KMS-11 (cell line): Measurements from ENCODE around the gene NCK2.

ENCODE experiments used
- H2AFZ ChIP-seq: fragments of 200-600 bp; sonication (generic); 2 replicates; pipeline ENCODE4 v1.6.1; 2016; ENCODE audit warnings: antibody characterized with exemption, mixed run types, low read depth
- H3K27ac ChIP-seq: fragments of 200-600 bp; sonication (generic); 2 replicates; pipeline ENCODE4 v1.6.1; 2016; ENCODE audit warnings: mild to moderate bottlenecking, mixed run types
- H3K27me3 ChIP-seq: fragments of 200-600 bp; sonication (generic); 2 replicates; pipeline ENCODE4 v1.6.1; 2017; ENCODE audit warnings: mild to moderate bottlenecking, low read depth, mixed run types, moderate library complexity; ENCODE audit not compliant: insufficient read depth
- H3K36me3 ChIP-seq: fragments of 200-600 bp; sonication (generic); 2 replicates; pipeline ENCODE4 v1.6.1; 2017; ENCODE audit warnings: mild to moderate bottlenecking, mixed run types; ENCODE audit not compliant: insufficient read depth
- H3K4me1 ChIP-seq: fragments of 200-600 bp; sonication (generic); 2 replicates; pipeline ENCODE4 v1.6.1; 2016; ENCODE audit warnings: mild to moderate bottlenecking, low read depth, mixed run types; ENCODE audit not compliant: poor library complexity, severe bottlenecking
- H3K4me2 ChIP-seq: fragments of 200-600 bp; sonication (generic); 2 replicates; pipeline ENCODE4 v1.7.0; 2016; ENCODE audit warnings: mild to moderate bottlenecking, mixed run types
- H3K4me3 ChIP-seq: fragments of 200-600 bp; sonication (generic); IDR thresholded peaks from 2 replicates; pipeline ENCODE4 v1.6.1; 2017; ENCODE audit warnings: low read depth, low read length, mixed read lengths; ENCODE audit not compliant: insufficient read depth
- H3K79me2 ChIP-seq: fragments of 200-600 bp; sonication (generic); 2 replicates; pipeline ENCODE4 v1.6.1; 2016; ENCODE audit warnings: low read depth, mixed run types; ENCODE audit not compliant: insufficient read depth
- H3K9ac ChIP-seq: fragments of 200-600 bp; sonication (generic); 2 replicates; pipeline ENCODE4 v1.6.1; 2016; ENCODE audit warnings: mild to moderate bottlenecking, mixed run types
- H4K20me1 ChIP-seq: fragments of 200-600 bp; sonication (generic); 2 replicates; pipeline ENCODE4 v1.6.1; 2016; ENCODE audit warnings: mild to moderate bottlenecking, mixed run types; ENCODE audit not compliant: insufficient read depth
- TF ChIP-seq, protein P1 (sequence below): fragments of 200-600 bp; sonication (generic); conservative IDR thresholded peaks from 2 replicates; pipeline ENCODE4 v1.6.1; 2017; ENCODE audit warnings: low read depth, mild to moderate bottlenecking, antibody characterized with exemption, low read length, moderate library complexity, mixed read lengths

The NCK2 gene

DNA sequence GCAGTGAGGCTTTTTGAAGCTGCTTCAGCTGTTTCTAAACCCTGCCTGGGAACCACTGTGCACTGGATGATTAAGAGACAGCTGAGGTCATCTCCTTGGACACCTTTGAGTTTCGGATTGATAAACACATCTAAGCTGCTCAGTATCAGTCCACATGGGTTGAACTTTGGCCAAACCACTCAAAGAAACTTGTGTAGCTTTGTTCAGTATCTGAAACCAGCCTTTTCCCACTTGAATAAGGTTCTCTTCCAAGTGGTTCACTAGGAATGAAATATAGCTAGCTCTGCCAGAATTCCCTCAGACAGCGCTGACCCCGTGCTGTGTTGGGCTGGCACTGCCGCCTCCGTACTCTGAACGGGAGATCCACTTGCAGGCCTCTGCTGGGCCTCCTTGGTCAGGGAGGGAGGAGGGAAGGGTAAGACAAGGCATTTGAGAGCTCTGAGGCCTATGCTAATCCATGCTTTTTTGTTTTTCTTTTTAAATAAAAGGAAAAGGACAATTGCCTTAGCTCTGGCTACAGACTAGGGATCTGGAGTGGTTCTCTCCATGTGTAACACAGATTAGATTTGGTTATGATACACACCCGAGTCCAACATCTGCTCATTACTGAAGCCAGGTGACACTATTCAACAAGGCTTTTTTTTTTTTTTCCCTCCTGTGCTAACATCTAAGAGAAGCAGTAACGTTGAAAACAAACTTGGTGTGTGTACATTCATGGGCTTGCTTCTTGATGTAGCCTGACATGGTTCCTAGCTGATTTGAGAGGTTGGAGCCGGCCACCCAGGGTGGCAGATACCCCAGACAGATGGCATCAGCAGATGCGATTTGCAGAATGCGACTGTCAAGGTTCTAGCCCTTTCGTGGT lies 67.7 kb downstream of the NCK2 start:
- Histone ChIP-seq H2AFZ (no peak overlapping the region), H4K20me1 (no peaks in the 10 kb centered on the region), H3K27me3 (no peaks in the 10 kb centered on the region), H3K4me1 (peaks cover 68% of the 10 kb centered on the region), H3K4me2 (peak overlapping the region; percentile 80), H3K36me3 (no peaks in the 10 kb centered on the region), H3K9ac (peak overlapping the region; percentile 58; the same call in 1 of the 2 replicates), H3K4me3 (no peak overlapping the region), H3K79me2 (peaks cover 50% of the 10 kb centered on the region), H3K27ac (peak overlapping the region; percentile 92)
- TF ChIP-seq, protein P1, sequence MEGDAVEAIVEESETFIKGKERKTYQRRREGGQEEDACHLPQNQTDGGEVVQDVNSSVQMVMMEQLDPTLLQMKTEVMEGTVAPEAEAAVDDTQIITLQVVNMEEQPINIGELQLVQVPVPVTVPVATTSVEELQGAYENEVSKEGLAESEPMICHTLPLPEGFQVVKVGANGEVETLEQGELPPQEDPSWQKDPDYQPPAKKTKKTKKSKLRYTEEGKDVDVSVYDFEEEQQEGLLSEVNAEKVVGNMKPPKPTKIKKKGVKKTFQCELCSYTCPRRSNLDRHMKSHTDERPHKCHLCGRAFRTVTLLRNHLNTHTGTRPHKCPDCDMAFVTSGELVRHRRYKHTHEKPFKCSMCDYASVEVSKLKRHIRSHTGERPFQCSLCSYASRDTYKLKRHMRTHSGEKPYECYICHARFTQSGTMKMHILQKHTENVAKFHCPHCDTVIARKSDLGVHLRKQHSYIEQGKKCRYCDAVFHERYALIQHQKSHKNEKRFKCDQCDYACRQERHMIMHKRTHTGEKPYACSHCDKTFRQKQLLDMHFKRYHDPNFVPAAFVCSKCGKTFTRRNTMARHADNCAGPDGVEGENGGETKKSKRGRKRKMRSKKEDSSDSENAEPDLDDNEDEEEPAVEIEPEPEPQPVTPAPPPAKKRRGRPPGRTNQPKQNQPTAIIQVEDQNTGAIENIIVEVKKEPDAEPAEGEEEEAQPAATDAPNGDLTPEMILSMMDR: no peak

DNA sequence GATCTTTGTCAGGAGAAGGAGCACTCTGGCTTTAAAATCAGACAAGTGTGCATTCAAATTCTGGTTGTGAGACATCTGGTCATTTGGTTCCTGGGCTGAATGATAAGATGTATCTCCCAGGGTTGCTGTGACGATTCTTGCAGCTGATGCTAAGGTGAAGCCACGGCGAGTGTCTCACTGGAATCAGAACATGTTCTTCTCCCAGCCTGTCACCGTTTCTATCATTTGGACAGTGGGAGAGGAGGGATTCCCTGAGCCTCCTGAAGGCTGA lies 68.3 kb downstream of the NCK2 start:
- Histone ChIP-seq H3K79me2 (peaks cover 48% of the 10 kb centered on the region), H3K4me2 (peak overlapping the region; percentile 80), H3K27ac (peak overlapping the region; percentile 92), H2AFZ (no peak overlapping the region), H4K20me1 (no peaks in the 10 kb centered on the region), H3K36me3 (no peaks in the 10 kb centered on the region), H3K4me3 (no peak overlapping the region), H3K27me3 (no peaks in the 10 kb centered on the region), H3K9ac (peak overlapping the region; percentile 58; the same call in 1 of the 2 replicates), H3K4me1 (peaks cover 65% of the 10 kb centered on the region)
- TF ChIP-seq, protein P1: no peak

DNA sequence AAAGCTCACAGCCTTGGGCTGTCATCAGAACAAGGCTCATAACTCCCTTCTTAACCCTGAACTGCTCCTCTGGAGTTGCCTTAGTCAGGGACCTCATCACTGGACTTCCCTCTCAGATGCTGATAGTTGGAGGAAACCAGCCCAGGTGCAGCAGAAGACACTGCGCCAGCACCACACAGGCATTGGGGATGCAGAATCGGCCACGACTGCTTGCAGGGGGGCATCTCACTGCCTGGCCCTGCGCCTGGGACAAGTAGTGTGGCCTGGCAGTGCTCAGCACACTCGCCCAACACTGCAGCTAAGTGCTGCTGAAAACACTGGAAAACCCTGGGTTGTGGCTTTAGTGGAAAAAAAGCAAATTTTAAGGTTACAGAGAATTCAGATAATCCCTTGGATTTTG lies 68.7 kb downstream of the NCK2 start:
- no peak overlapping the region; the same call in 1 of the 2 replicates for H3K9ac ChIP-seq
- H3K27ac ChIP-seq: peak overlapping the region; percentile 92
- H3K79me2 ChIP-seq: peaks cover 44% of the 10 kb centered on the region
- no peak overlapping the region for H3K4me3 ChIP-seq
- TF ChIP-seq, protein P1: no peak
- H2AFZ ChIP-seq: no peak overlapping the region
- peaks cover 61% of the 10 kb centered on the region for H3K4me1 ChIP-seq
- no peaks in the 10 kb centered on the region for H3K36me3 ChIP-seq
- no peaks in the 10 kb centered on the region for H4K20me1 ChIP-seq
- peak overlapping the region; percentile 80 for H3K4me2 ChIP-seq
- H3K27me3 ChIP-seq: no peaks in the 10 kb centered on the region

DNA sequence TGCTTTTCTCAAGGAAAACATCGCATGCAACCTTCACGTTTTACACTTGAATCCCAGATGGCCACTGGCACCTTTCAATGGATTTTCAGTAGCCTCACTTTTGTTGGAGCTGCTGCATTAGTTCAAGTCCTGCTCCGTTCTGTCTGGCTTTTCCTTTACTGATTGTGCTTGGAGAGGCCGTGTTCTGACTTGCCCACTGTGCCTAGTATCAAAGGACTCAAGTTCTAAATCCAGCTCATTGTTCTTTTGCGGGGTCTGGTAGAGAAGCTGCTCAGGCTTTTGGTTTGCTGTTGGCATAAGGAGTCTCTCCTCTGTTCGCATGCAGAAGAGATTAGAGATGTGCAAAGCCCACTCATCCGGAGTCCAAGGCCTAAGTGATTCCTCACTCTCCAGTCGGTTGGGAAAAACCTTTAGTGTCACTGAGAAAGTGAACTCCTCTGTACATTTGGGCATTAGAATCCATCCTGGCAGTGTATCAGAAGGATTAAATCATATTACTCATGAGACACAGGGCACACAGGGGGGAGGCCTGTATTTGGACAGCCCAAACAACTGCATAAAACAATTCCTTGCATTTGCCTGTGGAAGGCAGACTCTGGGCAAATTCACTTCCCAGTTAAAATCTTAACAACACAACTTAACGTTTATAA lies 69.7 kb downstream of the NCK2 start:
- no peak overlapping the region for H3K4me3 ChIP-seq

More for the DNA sequence above, 69.7 kb downstream of the NCK2 start:
- no peaks in the 10 kb centered on the region for H3K27me3 ChIP-seq
- peaks cover 51% of the 10 kb centered on the region for H3K4me1 ChIP-seq
- no peak overlapping the region for H3K4me2 ChIP-seq
- H3K36me3 ChIP-seq: no peaks in the 10 kb centered on the region
- H4K20me1 ChIP-seq: no peaks in the 10 kb centered on the region
- H3K9ac ChIP-seq: no peak overlapping the region
- H2AFZ ChIP-seq: no peak overlapping the region
- no peak overlapping the region for H3K27ac ChIP-seq
- TF ChIP-seq, protein P1: no peak
- H3K79me2 ChIP-seq: peaks cover 35% of the 10 kb centered on the region
